Glutamatergic neuron (in vitro differentiated cells): Measurements from ENCODE around the gene CTNNA2. TPM values are rescaled to one million over a fixed set of nuclear protein-coding genes. Genes with fewer than 3 reads are reported as not detected.

ENCODE experiments used
- DNase-seq: peaks from one replicate; pipeline ENCODE4 v3.0.0; 2022
- H3K27ac Mint-ChIP-seq: one replicate; pipeline ENCODE4 v1.8.0; 2020; ENCODE audit warnings: mild to moderate bottlenecking, mixed read lengths, inconsistent platforms; ENCODE audit not compliant: unreplicated experiment
- H3K27me3 Mint-ChIP-seq: one replicate; pipeline ENCODE4 v1.8.0; 2020; ENCODE audit warnings: mild to moderate bottlenecking, moderate library complexity, mixed read lengths, inconsistent platforms; ENCODE audit not compliant: unreplicated experiment
- H3K36me3 Mint-ChIP-seq: one replicate; pipeline ENCODE4 v1.8.0; 2020; ENCODE audit warnings: mild to moderate bottlenecking, mixed read lengths, inconsistent platforms; ENCODE audit not compliant: unreplicated experiment
- H3K4me1 Mint-ChIP-seq: one replicate; pipeline ENCODE4 v1.8.0; 2020; ENCODE audit warnings: mild to moderate bottlenecking, low read depth, mixed read lengths, inconsistent platforms; ENCODE audit not compliant: unreplicated experiment
- H3K4me3 Mint-ChIP-seq: one replicate; pipeline ENCODE4 v1.8.0; 2020; ENCODE audit warnings: mild to moderate bottlenecking, mixed read lengths, inconsistent platforms; ENCODE audit not compliant: unreplicated experiment
- H3K9me3 Mint-ChIP-seq: one replicate; pipeline ENCODE4 v1.8.0; 2020; ENCODE audit warnings: mild to moderate bottlenecking, moderate library complexity, mixed read lengths, inconsistent platforms; ENCODE audit not compliant: unreplicated experiment
- CTCF ChIP-seq: fragments of 200-600 bp; sonication (generic); IDR thresholded peaks from one replicate; pipeline ENCODE4 v1.5.0; 2021; ENCODE audit not compliant: partially characterized antibody, unreplicated experiment
- total RNA-seq: library from RNA; stranded (reverse); fragmentation: NEBNext Ultra II Directional; extraction: Animal tissue kit (Norgen Biotek cat#: 25700); gene quantifications from one replicate; pipeline ENCODE4 v1.2.1, GENCODE V29; 2021; ENCODE audit not compliant: unreplicated experiment

The CTNNA2 gene
- total RNA-seq, 1 donor from 2014 or later = 76.2 TPM

- DNase-seq = no peak
- Mint-ChIP-seq H3K27me3 (no peaks in the 10 kb centered on the region), H3K4me1 (no peaks in the 10 kb centered on the region), H3K4me3 (no peak overlapping the region), H3K9me3 (peaks cover 2% of the 10 kb centered on the region), H3K27ac (no peak overlapping the region), H3K36me3 (no peaks in the 10 kb centered on the region)
- no peak for TF ChIP-seq CTCF
These were observed 309.3 kb downstream of the CTNNA2 start for GRCh38 chr2:79822136-79822535.

- no peak for TF ChIP-seq CTCF
- no peak for DNase-seq
- Mint-ChIP-seq H3K9me3 (peaks cover under 1% of the 10 kb centered on the region), H3K4me3 (no peak overlapping the region), H3K27me3 (no peaks in the 10 kb centered on the region), H3K4me1 (no peaks in the 10 kb centered on the region), H3K36me3 (no peaks in the 10 kb centered on the region), H3K27ac (no peak overlapping the region)
These were observed 311.4 kb downstream of the CTNNA2 start for GRCh38 chr2:79824086-79824786.

- Mint-ChIP-seq H3K4me3 (no peak overlapping the region), H3K4me1 (peaks cover 3% of the 10 kb centered on the region), H3K27ac (no peak overlapping the region), H3K27me3 (no peaks in the 10 kb centered on the region), H3K36me3 (no peaks in the 10 kb centered on the region), H3K9me3 (no peaks in the 10 kb centered on the region)
- no peak for DNase-seq
- TF ChIP-seq CTCF = no peak
These were observed 315.0 kb downstream of the CTNNA2 start for GRCh38 chr2:79827881-79828280.

- peaks cover 5% of the 10 kb centered on the region for H3K4me1 Mint-ChIP-seq
These were observed 317.6 kb downstream of the CTNNA2 start for GRCh38 chr2:79830501-79830900.

More at GRCh38 chr2:79830501-79830900, 317.6 kb downstream of the CTNNA2 start:
- Mint-ChIP-seq H3K27me3 (no peaks in the 10 kb centered on the region), H3K36me3 (no peaks in the 10 kb centered on the region), H3K27ac (no peak overlapping the region), H3K4me3 (no peak overlapping the region), H3K9me3 (no peaks in the 10 kb centered on the region)
- TF ChIP-seq CTCF = no peak
- no peak for DNase-seq
